VCaP (cell line): ENCODE measurements around the gene PARVA.

Source experiments
- H3K27ac ChIP-seq: fragments of 450-650 bp; 2 replicates; pipeline ENCODE4 v1.5.1; 2017
- CTCF ChIP-seq: fragments of 450-650 bp; conservative IDR thresholded peaks from 2 replicates; pipeline ENCODE4 v1.5.1; 2017; ENCODE audit warnings: mild to moderate bottlenecking, moderate library complexity

The PARVA gene

GRCh38 chr11:12535321-12535720 is 157.9 kb downstream of the PARVA start:
- H3K27ac ChIP-seq, result peak overlapping the region; percentile 27; the same call in 1 of the 2 replicates
- no peak for TF ChIP-seq CTCF

DNA sequence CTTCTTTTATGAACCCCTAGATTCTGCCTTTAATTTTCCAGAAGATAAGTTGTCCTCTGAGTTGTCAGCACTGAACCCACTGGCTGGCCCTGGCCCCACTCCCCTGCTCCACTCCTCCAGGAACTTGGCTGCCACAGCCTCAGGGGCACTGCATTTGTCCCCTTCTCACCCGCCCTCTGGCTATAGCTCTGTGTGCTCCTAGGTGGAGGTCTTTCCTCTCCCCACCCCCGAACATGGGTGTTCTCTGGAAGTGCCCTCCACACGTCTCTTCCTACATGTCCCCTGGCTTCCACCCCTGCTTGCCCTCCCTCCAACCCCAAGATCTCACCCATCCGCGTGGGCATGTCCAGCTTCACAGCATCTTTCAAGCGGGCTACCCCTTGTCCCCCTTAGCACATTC is 159.2 kb downstream of the PARVA start:
- TF ChIP-seq CTCF, result no peak
- no peak overlapping the region for H3K27ac ChIP-seq

- no peak for TF ChIP-seq CTCF
- no peak overlapping the region for H3K27ac ChIP-seq
These were observed 160.5 kb downstream of the PARVA start for GRCh38 chr11:12537778-12538401.

- H3K27ac ChIP-seq, result no peak overlapping the region
- TF ChIP-seq CTCF, result no peak
These were observed 161.6 kb downstream of the PARVA start for GRCh38 chr11:12538889-12539421.

GRCh38 chr11:12539572-12539971 is 162.2 kb downstream of the PARVA start:
- TF ChIP-seq CTCF, result no peak
- no peak overlapping the region for H3K27ac ChIP-seq

- TF ChIP-seq CTCF, result no peak
- no peak overlapping the region for H3K27ac ChIP-seq
These were observed 162.8 kb downstream of the PARVA start for GRCh38 chr11:12540075-12540680.

- TF ChIP-seq CTCF, result no peak
- H3K27ac ChIP-seq, result no peak overlapping the region
These were observed 163.7 kb downstream of the PARVA start for GRCh38 chr11:12540913-12541582.
